HG02571 (cell line): ENCODE measurements around the gene ARL6IP4.

Experiments used
- ATAC-seq: cut with Tn5 transposase; IDR thresholded peaks from one replicate; pipeline ENCODE4 v1.9.1; 2021; ENCODE audit warnings: mild to moderate bottlenecking, moderate library complexity; ENCODE audit not compliant: unreplicated experiment

ARL6IP4 gene

GRCh38 chr12:122977655-122978392, 2.7 kb upstream of the ARL6IP4 start:
- no peak for ATAC-seq

- ATAC-seq, result no peak
Observed at GRCh38 chr12:122978507-122978955, 1.9 kb upstream of the ARL6IP4 start.

DNA sequence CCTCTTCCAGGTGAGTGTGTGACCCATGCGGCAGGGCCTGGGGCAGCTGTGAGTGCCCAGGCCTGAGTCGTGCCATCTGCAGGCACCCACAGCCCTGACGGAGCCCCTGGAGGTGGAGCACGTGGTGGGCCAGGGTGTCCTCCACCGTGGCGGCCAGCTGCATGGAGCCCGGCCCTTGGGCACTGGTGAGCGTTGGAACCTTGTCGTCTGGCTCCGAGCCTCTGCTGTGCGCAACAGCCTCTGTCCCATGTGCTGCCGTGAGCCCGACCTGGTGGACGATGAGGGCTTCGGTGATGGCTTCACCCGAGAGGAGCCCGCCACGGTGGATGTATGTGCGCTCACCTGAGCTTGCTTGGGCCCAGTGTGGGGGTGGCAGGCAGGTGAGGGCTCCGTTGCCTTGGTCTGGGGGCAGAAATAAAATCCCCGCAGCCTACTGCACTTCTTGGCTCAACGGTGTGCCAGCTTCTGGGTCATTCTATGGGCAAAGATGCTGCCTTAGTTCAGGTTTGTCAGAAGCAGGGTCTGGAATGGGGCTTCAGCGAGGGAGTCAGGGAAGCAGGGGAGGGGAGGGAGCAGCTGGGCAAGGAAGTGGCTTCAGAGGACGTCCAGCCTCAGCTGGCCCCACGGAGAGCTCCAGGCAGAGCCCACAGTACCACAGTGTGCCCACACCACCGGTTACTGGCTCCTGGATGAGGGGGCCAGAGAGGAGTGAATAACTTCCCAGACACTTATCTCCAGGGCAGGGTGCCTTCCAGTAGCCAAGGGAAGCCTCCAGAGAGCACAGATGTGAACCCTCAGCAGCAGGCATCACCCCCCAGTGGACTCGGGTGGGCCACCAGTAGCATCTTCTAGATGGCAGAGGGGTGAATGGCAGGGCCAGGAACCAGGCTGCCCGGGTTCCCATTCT, 1.2 kb upstream of the ARL6IP4 start:
- no peak for ATAC-seq

- no peak for ATAC-seq
Observed at GRCh38 chr12:122979908-122980182, 636 bp upstream of the ARL6IP4 start.

GRCh38 chr12:122981036-122981471, 573 bp downstream of the ARL6IP4 start:
- no peak for ATAC-seq

DNA sequence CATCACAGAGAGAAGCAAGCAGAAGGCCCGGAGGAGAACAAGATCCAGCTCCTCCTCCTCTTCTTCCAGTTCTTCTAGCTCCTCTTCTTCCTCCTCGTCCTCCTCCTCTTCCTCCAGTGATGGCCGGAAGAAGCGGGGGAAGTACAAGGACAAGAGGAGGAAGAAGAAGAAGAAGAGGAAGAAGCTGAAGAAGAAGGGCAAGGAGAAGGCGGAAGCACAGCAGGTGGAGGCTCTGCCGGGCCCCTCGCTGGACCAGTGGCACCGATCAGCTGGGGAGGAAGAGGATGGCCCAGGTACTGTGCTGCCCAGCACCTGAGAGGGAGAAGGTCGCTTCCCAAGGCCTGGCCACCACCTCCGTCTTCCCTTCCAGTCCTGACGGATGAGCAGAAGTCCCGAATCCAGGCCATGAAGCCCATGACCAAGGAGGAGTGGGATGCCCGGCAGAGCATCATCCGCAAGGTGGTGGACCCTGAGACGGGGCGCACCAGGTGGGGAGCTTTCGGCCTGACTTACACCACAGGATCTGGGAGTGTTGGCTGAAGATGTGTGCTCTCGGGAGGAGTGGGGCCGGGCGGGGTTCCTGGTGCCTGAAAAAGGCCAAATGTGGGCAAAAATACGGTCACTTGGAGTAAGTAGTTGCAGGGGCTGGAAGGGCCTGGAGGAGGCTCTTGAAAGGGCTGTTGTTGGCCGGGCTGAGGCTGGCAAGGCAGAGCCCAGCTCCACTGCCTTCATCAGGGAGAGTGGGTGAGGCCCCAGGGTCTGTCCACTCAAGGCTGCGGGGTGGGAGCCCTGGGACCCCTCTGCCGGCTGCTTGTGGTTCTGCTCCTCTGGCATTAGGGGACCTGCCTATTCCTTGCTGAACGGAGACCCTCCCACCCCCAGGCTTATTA, 1.4 kb downstream of the ARL6IP4 start:
- ATAC-seq, result no peak

GRCh38 chr12:122982477-122982815, 2.0 kb downstream of the ARL6IP4 start:
- no peak for ATAC-seq

DNA sequence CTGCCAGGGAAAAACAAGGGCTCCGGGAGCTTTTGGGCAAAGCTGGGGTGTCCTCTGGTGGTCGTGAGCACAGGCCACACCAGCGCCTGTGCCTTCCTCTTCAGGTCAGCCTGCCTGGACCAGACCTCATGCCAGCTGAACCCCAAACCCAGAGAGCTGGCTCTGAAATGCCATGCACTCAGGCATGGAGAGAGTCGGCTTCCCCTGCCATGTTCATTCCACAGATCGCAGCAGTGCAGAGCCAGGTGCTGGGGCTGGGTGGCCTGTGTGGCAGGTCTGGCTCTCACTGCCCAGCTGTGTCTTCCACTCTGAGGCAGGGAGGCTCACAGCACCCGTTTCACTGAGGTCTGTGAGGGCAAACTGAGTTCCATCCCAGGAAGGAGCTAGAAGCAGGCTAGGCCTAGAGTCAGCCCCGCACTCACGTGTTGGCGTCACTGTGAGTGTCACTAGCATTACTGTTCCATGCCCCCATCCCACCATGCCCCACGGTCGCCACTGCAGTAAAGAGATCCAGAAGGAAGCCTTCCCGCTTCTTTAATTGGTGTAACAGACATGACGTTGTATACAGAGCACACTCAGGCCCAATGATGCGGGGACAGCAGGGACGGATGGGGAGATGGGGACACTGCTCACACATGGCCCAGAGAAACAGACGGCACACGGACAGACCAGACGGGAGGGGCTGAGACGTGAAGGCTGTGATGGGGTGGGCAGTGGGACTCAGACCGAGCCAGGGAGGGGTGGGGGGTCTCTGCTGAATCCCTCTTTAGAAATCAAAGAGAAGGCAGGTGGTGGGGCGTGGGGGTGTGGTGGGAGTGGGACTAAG, 2.7 kb downstream of the ARL6IP4 start:
- ATAC-seq, result no peak

DNA sequence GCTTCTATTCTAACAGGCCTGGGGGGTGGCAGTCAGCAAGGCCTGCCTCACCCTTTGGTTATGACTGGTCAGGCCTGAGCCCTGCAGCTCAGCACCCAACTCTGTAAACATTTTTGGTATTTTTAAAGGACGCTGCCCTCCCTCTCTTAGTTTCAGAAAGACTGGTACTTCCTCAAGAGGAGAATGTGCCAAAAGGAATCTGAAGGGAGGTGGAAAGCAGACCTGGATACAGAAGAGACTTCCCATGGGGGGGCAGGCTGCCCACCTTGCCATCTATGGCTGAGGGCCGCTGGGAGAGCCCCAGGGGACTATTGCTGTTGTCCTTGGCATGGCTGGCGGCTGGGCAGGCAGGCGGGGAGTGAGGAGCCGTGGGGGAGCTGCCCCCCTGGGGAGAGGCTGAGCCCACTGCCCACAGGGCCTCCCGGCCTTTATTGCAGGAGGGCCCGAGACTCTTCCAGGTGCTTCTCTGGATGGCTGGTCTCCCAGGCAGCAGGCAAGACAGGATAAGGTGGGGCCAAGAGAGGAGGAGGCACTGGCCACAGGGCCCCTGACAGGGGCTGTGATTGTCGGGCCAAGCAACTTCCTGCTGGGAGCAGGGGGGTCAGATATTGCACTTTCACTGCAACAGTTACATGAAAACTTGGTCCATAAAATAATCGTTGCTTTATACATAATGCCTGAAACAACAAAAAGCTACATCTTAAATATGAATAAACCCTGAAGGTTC, 3.5 kb downstream of the ARL6IP4 start:
- no peak for ATAC-seq

DNA sequence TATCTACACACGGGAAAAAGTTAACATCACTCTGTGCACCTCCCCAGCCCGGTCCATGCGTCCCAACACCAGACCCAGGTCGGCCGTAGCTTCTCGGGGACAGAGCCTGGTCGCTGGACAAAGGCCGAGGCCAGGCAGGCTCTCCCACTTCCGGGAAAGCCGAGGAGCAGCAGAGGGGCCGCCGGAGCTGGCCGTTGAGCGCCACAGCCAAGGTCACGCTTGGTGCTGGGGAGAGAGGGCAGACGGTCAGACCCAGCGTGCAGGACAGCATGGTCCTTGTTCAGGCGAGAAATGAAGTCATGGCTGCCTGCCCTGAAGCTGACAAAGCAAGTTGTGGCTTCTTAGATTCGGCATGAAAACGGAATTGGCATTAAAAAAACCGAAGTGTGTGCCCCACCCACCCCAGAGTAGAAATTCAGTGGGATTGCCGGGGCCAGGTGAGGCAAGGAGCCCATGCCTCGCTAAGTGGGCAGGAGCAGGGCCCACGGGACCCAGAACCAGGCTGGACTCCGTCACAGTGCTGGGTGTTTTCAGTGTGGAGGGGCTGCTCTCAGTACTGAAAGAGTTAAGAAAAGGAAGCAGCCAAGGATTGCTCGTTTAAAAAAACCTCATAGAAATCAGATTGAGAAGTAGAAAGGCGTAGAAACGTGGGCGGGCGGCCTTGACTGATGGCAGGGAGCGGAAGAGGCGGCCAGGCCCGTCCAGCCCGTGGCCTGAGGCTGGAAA, 4.3 kb downstream of the ARL6IP4 start:
- ATAC-seq, result no peak

- no peak for ATAC-seq
Observed at GRCh38 chr12:122985338-122986257, 5.1 kb downstream of the ARL6IP4 start.

DNA sequence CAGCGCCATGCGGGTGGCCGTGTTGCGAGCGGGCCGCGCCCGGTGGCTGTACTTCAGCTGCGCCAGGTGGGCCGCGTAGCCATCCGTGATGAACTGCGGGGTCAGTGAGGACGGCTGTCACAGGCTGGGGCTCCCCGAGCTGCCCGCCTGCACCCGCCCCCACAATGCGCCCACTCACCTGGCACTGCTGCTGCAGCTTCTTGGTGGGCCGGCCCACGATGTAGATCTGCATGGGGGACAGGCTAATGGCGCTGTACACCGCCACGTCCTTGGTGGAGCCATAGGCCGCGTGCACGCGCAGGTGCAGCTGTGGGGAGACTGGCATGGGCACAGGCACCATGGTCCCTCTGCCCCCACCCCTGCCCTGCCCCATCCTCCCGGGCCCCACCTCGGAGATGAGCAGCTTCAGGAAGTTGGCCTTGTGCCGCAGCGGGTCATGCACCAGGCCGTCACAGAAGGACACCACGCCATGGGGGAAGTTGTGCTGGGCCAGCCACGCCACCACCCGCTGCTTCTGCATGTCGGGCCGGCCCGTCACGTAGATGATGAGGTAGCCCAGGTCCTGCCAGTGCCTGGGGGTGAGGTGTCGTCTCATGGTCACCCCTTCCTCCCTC, 5.9 kb downstream of the ARL6IP4 start:
- ATAC-seq, result no peak

DNA sequence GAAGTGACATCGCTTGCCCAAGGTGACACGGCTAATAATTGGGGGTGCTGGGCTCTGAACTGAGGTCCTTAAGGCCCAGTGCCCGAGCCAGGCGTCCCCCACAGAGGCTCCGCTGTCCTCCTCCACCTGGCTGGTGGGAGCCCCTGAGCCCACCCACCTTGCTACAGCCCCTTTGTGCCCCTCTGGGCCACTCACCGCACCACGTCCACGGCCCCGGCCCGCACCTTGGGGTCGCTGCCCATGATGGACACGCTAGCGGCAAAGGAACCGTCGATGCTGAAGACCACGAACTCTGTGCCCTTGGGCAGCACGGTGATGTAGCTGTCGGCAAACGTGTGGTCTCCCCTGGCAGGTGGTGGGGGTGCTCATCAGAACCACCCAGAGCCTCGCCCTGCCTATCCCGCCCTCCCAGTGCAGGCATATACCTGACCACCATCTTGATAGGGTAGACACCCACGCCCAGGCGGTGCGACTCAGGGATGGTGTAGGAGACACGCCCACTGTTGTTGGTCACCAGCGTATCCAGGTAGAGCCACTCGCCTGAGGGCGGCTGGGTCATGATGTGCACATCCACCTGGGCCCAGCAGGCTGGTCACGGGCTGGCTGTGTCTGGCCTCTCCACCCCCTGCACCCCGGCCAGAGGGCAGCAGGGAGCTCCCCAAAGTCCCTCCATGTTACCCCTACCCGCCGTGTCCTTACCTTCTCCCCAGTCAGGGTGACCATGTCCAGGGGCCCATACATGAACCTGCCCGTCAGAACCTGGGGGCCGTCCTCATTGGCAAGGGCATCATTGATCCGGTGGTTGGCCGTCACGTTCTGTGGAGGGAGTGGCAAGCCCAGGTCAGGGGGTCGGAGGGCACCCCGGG, 6.8 kb downstream of the ARL6IP4 start:
- ATAC-seq, result no peak

GRCh38 chr12:122988036-122988435, 7.6 kb downstream of the ARL6IP4 start:
- no peak for ATAC-seq

GRCh38 chr12:122988612-122989212, 8.2 kb downstream of the ARL6IP4 start:
- no peak for ATAC-seq

DNA sequence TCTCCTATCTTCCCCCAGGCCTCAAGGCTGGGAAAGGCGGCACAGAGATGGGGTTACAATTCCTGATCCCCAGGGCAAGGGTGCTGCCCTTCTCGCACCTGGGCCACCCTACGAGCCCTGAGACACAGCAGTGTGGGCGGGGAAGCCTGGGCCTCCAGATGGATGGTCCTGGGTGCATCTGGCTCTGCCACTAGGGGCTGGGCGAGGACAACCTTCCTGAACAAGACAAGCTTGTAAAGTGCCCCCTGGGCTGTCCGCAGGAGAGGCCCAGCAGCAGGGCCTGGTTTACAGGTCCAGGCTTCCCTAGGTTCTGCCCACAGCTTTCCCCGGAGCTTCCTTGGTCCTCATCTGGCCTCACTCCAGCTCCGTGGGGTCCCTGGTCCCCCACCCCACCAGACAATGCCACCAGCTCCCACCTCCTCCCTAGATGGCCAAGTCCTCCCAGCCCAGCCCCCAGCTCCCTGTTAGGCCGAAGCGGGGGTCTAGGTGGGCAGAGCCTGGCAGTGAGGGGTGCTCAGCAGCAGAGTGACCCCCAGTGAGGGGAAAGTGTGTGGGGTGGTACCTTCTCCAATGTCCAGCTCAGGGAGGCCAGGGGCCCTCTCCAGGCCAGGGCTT, 8.9 kb downstream of the ARL6IP4 start:
- no peak for ATAC-seq
